22Rv1 (cell line): ENCODE measurements around the gene SMARCE1.

Experiments used
- CTCF ChIP-seq: fragments of 450-650 bp; IDR thresholded peaks from 2 replicates; pipeline ENCODE4 v1.5.1; 2017; ENCODE audit warnings: mild to moderate bottlenecking
- ZFX ChIP-seq: fragments of 450-650 bp; IDR thresholded peaks from 2 replicates; pipeline ENCODE4 v1.6.1; 2017; ENCODE audit warnings: antibody characterized with exemption, borderline replicate concordance

DNA sequence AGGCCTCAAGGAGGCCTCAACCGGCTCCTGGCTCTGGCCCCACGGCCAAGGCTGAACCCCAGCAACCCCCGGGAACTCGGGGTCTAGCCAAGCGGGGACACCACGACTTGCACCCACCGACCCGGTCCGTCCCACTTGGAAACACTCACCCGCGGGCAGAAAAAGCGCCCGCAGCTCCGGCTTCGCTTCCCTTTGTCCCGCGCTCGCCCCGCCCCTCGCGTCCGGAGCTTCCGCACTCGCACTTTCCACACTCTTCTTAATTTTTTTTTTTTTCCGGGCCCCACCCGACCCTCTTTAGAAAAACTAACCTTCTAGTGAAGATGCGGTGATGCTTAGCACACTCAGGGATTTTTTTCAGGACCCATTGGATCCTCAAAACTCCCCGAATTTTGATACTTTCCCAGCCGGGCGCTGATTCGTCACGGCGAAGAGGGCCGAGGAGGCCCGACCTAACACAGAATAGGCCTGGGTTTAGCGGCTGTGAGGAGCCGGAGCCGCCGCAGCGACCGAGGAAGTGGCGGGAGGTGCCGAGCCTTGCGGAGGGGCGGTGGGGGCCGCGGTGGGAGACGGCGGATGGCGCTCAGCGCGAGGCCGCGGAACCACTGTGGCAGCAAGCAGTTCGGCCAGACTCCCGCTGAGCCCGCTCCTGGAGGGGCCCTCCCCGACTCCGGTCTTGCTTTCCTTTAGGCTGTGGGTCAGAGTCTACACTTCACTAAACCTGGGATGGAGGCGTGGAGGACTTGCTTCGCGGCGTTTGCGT is at the start of gene SMARCE1:
- TF ChIP-seq CTCF (no peak), ZFX (peak; percentile 96)
